CD4-positive, alpha-beta T cell treated with Interleukin-2 at 100 ng/mL for 4 hours (primary cell): ENCODE results near the gene ABCB10.

Experiments used
- DNase-seq: peaks from one replicate; pipeline ENCODE4 v3.0.0-alpha.2; 2020; ENCODE audit warnings: low spot score

Gene ABCB10

DNA sequence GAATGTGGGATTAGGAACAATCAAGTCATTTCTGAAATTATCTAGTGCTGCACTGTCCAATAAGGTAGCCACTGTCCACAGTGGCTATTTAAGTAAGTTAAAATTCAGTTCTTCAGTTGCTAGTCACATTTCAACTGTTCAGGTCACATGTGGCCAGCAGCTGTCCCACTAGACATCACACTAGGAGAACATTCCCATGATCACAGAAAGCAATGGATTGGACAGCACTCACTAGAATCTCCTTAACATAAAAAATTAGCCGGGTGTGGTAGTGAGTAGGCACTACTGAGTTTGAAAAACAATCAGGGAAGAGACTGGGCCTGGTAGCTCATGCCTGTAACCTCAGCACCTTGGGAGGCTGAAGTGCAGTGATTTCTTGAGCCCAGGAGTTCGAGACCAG, 84.0 kb downstream of the ABCB10 start:
- no peak for DNase-seq

DNA sequence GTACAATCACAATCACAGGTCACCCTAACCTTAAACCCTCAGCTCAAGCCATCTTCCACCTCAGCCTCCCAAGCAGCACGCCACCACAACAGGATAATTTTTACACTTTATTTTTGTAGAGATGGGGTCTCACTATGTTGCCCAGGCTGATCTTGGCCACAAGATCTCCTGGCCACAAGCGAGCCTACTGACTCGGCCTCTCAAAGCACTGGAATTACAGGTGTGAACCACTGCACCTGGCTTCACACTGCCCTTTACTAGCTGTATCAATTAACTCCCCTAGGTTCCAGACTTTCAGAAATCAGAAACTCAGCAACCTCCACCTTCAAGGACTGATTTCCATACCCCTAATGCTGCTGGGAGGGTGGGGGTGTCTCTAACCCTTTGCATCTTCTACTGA, 87.3 kb downstream of the ABCB10 start:
- no peak for DNase-seq

DNA sequence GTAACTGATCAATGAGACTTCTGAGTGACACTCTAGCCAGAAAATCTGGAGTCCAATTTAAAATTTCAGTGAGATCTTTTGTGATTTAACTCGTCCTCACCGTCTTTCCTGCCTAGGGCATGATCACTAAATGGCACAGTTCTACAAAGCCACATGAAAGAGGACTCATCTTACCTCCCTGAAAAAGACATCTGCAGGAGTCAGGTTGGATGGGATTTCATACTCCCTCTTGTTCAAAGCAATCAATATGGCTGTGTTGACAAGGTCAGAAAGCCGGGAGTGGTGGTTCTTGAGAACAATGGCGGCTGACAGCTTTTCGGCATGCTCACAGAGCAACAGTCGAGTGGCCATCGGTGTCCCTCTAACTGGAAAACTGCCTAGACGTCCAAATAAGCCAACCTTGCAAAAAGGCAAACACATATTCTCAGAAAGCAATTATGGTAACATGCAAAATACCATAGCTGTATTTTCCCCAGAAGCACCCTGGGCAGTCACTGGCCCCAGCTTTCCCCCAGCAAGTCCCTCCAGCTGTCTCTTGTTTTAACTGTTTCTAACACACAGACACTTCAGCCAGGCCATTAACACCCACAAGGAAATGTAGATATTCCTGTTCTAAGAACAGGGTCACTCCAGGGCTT, 88.0 kb downstream of the ABCB10 start:
- DNase-seq, result no peak

DNA sequence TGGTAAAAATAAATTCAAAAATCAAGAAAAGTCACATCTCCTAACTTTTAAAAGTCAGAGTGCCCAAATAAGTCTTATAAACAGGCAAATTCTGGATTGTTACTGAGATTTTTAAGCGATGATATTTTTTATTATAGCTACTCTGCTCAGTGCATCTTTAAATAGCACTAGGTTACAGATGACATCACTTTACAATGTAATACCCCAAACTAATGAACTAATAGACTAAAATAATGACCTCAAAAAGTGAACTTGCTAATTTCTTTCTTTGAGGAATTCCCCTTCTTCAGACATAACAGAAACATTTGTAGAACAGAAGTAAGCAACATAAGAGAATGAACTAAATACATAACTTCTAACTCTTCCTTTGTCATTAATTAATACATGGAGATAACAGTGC, 91.6 kb downstream of the ABCB10 start:
- no peak for DNase-seq
